Duodenal mucosa (tissue), 2 donors: Measurements from ENCODE around the gene AK8.

Experiments used
- H3K27ac ChIP-seq: one replicate; pipeline ENCODE4 v1.7.0; 2013; ENCODE audit warnings: low read depth, low read length
- H3K27me3 ChIP-seq, 2 donors: one replicate each; pipeline ENCODE4 v1.7.0; 2013; ENCODE audit warnings: low read length in 2 of 2, control low read depth in 1 of 2; ENCODE audit not compliant: insufficient read depth in 2 of 2, control insufficient read depth in 1 of 2
- H3K36me3 ChIP-seq, 2 donors: one replicate each; pipeline ENCODE4 v1.7.0; 2013; ENCODE audit warnings: low read length in 2 of 2, control low read depth in 1 of 2; ENCODE audit not compliant: insufficient read depth in 2 of 2, control insufficient read depth in 1 of 2
- H3K4me1 ChIP-seq, 2 donors: one replicate each; pipeline ENCODE4 v1.7.0; 2013; ENCODE audit warnings: low read length in 2 of 2, control low read depth in 1 of 2; ENCODE audit not compliant: insufficient read depth in 2 of 2, control insufficient read depth in 1 of 2
- H3K4me3 ChIP-seq, 2 donors: one replicate each; pipeline ENCODE4 v1.7.0; 2013; ENCODE audit warnings: low read length in 2 of 2, low read depth in 1 of 2
- H3K9ac ChIP-seq, 2 donors: one replicate each; pipeline ENCODE4 v1.7.0; 2013; ENCODE audit warnings: low read length in 2 of 2, low read depth in 1 of 2
- H3K9me3 ChIP-seq, 2 donors: one replicate each; pipeline ENCODE4 v1.7.0; 2013; ENCODE audit warnings: low read length in 2 of 2, control low read depth in 1 of 2; ENCODE audit not compliant: control insufficient read depth in 1 of 2

Gene AK8

GRCh38 chr9:132708239-132708638 lies 169.8 kb downstream of the AK8 start:
- Histone ChIP-seq H3K9me3 (no peaks in the 10 kb centered on the region), H3K4me1 (no peaks in the 10 kb centered on the region), H3K9ac (no peak overlapping the region), H3K4me3 (no peak overlapping the region), H3K27ac (no peak overlapping the region), H3K36me3 (no peaks in the 10 kb centered on the region), H3K27me3 (no peaks in the 10 kb centered on the region)

GRCh38 chr9:132703336-132703735 lies 174.7 kb downstream of the AK8 start:
- H3K9me3 ChIP-seq: peaks cover 0 to 2% of the 10 kb centered on the region in 2 donors
- H3K4me1 ChIP-seq: no peaks in the 10 kb centered on the region
- H3K27me3 ChIP-seq: no peaks in the 10 kb centered on the region
- no peak overlapping the region for H3K9ac ChIP-seq
- no peaks in the 10 kb centered on the region for H3K36me3 ChIP-seq
- no peak overlapping the region for H3K4me3 ChIP-seq
- H3K27ac ChIP-seq: no peak overlapping the region

GRCh38 chr9:132702254-132702653 lies 175.8 kb downstream of the AK8 start:
- H3K27me3 ChIP-seq: no peaks in the 10 kb centered on the region
- no peak overlapping the region for H3K9ac ChIP-seq
- H3K4me3 ChIP-seq: no peak overlapping the region
- H3K4me1 ChIP-seq: no peaks in the 10 kb centered on the region
- no peaks in the 10 kb centered on the region for H3K36me3 ChIP-seq
- H3K9me3 ChIP-seq: peaks cover 10 to 11% of the 10 kb centered on the region in 2 donors
- H3K27ac ChIP-seq: no peak overlapping the region

- Histone ChIP-seq H3K9me3 (peaks cover 17 to 20% of the 10 kb centered on the region in 2 donors), H3K27ac (no peak overlapping the region)
Measured at GRCh38 chr9:132699956-132700355, 178.1 kb downstream of the AK8 start.

GRCh38 chr9:132698989-132699388 lies 179.1 kb downstream of the AK8 start:
- H3K27me3 ChIP-seq: no peaks in the 10 kb centered on the region
- peaks cover 17 to 20% of the 10 kb centered on the region in 2 donors for H3K9me3 ChIP-seq
- H3K4me3 ChIP-seq: no peak overlapping the region
- no peak overlapping the region for H3K9ac ChIP-seq
- H3K4me1 ChIP-seq: no peaks in the 10 kb centered on the region
- H3K36me3 ChIP-seq: no peaks in the 10 kb centered on the region
- H3K27ac ChIP-seq: no peak overlapping the region

More at GRCh38 chr9:132699956-132700355, 178.1 kb downstream of the AK8 start:
- Histone ChIP-seq H3K27me3 (no peaks in the 10 kb centered on the region), H3K4me3 (no peak overlapping the region), H3K9ac (no peak overlapping the region), H3K4me1 (no peaks in the 10 kb centered on the region), H3K36me3 (no peaks in the 10 kb centered on the region)

- Histone ChIP-seq H3K9me3 (peaks cover 17 to 20% of the 10 kb centered on the region in 2 donors), H3K4me3 (no peak overlapping the region), H3K27me3 (no peaks in the 10 kb centered on the region), H3K36me3 (no peaks in the 10 kb centered on the region), H3K27ac (no peak overlapping the region), H3K9ac (no peak overlapping the region), H3K4me1 (no peaks in the 10 kb centered on the region)
Measured at GRCh38 chr9:132697230-132697629, 180.9 kb downstream of the AK8 start.

- Histone ChIP-seq H3K27ac (no peak overlapping the region), H3K9me3 (peaks cover 17 to 20% of the 10 kb centered on the region in 2 donors), H3K9ac (no peak overlapping the region), H3K27me3 (no peaks in the 10 kb centered on the region), H3K4me1 (no peaks in the 10 kb centered on the region), H3K4me3 (no peak overlapping the region), H3K36me3 (peaks cover 0 to 24% of the 10 kb centered on the region in 2 donors)
Measured at GRCh38 chr9:132694144-132694543, 183.9 kb downstream of the AK8 start.

GRCh38 chr9:132690696-132691095 lies 187.4 kb downstream of the AK8 start:
- H3K36me3 ChIP-seq: peaks cover 7 to 46% of the 10 kb centered on the region in 2 donors
- no peak overlapping the region for H3K4me3 ChIP-seq
- no peaks in the 10 kb centered on the region for H3K9me3 ChIP-seq
- H3K27me3 ChIP-seq: no peaks in the 10 kb centered on the region
- H3K27ac ChIP-seq: no peak overlapping the region
- no peak overlapping the region for H3K9ac ChIP-seq
- no peaks in the 10 kb centered on the region for H3K4me1 ChIP-seq

GRCh38 chr9:132683873-132684272 lies 194.2 kb downstream of the AK8 start:
- Histone ChIP-seq H3K4me1 (no peaks in the 10 kb centered on the region), H3K9me3 (no peaks in the 10 kb centered on the region), H3K36me3 (peaks cover 32 to 65% of the 10 kb centered on the region in 2 donors), H3K9ac (no peak overlapping the region), H3K27me3 (no peaks in the 10 kb centered on the region), H3K27ac (no peak overlapping the region), H3K4me3 (no peak overlapping the region)

- Histone ChIP-seq H3K9ac (no peak overlapping the region), H3K27ac (no peak overlapping the region), H3K4me1 (no peaks in the 10 kb centered on the region), H3K4me3 (no peak overlapping the region), H3K27me3 (no peaks in the 10 kb centered on the region), H3K36me3 (peaks cover 44 to 66% of the 10 kb centered on the region in 2 donors), H3K9me3 (no peaks in the 10 kb centered on the region)
Measured at GRCh38 chr9:132681561-132681960, 196.5 kb downstream of the AK8 start.
